Measurements from ENCODE around the gene CABP4.
"Not testable (repeated sequence)": the region's sequence is repeated elsewhere in the genome, so short reads cannot be mapped to it uniquely, and the experiment has no call there.

Gene CABP4

GRCh38 chr11:67419325-67420049, 35.7 kb upstream of the CABP4 start:
- no peak for DNase-seq

- no peak for DNase-seq
Measured at GRCh38 chr11:67420147-67420645, 35.0 kb upstream of the CABP4 start.

- peak; percentile 37 for DNase-seq
Measured at GRCh38 chr11:67420646-67421429, 34.3 kb upstream of the CABP4 start.

- no peak for DNase-seq
Measured at GRCh38 chr11:67421430-67422031, 33.6 kb upstream of the CABP4 start.

- DNase-seq, result no peak
Measured at GRCh38 chr11:67422891-67423290, 32.3 kb upstream of the CABP4 start.

DNA sequence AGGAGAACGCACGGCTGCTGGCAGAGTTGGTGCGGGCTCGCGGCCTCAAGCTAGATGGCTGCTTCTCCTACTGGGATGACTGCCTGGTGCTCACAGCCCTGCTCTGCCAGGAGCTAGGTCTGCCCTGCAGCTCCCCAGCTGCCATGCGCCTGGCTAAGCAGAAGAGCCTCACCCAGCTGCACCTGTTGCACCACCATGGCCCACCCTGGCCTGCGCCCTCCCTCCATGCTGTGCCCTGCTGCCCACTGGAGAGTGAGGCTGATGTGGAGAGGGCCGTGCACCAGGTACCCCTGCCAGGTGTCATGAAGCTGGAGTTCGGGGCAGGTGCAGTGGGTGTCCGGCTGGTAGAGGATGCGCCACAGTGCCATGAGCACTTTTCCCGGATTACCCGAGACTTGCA, 31.7 kb upstream of the CABP4 start:
- DNase-seq, result no peak

DNA sequence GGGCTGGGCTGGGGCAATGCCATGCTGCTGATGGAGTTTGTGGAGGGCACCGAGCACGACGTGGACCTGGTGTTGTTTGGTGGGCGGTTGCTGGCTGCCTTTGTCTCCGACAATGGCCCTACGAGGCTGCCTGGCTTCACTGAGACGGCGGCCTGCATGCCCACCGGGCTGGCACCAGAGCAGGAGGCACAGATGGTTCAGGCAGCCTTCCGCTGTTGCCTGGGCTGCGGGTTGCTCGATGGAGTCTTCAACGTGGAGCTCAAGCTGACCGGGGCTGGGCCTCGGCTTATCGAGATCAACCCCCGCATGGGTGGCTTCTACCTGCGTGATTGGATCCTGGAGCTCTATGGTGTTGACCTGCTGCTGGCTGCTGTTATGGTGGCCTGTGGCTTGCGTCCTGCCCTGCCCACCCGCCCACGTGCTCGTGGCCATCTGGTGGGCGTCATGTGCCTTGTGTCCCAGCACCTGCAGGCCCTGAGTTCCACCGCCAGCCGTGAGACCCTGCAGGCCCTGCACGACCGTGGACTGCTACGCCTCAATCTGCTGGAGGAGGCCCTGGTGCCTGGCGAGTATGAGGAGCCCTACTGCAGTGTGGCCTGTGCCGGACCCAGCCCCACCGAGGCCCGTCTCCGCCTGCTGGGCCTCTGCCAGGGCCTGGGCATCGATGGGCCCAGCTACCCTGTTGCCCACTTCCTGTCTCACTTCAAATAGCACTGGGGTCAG, 31.1 kb upstream of the CABP4 start:
- DNase-seq, result no peak

GRCh38 chr11:67427364-67427859, 27.7 kb upstream of the CABP4 start:
- not testable (repeated sequence) for DNase-seq

- peak; percentile 26 for DNase-seq
Measured at GRCh38 chr11:67428052-67429001, 26.8 kb upstream of the CABP4 start, which contains the start of gene RPS6KB2. RPS6KB2 (plus strand) TSS chr11:67428494; CDS start chr11:67428546, 52 bp downstream.

- no peak for DNase-seq
Measured at GRCh38 chr11:67429038-67429668, 26.0 kb upstream of the CABP4 start.

DNA sequence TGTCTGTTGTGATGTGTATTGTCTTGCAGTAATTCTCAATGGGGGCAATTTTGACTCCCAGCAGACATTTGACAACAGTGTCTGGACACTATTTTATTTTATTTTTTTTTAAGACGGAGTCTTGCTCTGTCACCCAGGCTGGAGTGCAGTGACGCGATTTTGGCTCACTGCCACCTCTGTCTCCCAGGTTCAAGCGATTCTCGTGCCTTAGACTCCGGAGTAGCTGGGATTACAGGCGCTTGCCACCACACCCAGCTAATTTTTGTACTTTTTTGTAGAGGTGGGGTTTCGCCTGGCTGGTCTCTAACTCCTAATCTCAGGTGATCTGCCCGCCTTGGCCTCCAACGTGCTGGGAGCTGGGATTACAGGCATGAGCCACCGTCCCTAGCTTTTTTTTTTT, 25.4 kb upstream of the CABP4 start:
- DNase-seq, result no peak

GRCh38 chr11:67431346-67432249, 23.6 kb upstream of the CABP4 start:
- no peak for DNase-seq

- DNase-seq, result no peak
Measured at GRCh38 chr11:67432655-67433349, 22.4 kb upstream of the CABP4 start.

DNA sequence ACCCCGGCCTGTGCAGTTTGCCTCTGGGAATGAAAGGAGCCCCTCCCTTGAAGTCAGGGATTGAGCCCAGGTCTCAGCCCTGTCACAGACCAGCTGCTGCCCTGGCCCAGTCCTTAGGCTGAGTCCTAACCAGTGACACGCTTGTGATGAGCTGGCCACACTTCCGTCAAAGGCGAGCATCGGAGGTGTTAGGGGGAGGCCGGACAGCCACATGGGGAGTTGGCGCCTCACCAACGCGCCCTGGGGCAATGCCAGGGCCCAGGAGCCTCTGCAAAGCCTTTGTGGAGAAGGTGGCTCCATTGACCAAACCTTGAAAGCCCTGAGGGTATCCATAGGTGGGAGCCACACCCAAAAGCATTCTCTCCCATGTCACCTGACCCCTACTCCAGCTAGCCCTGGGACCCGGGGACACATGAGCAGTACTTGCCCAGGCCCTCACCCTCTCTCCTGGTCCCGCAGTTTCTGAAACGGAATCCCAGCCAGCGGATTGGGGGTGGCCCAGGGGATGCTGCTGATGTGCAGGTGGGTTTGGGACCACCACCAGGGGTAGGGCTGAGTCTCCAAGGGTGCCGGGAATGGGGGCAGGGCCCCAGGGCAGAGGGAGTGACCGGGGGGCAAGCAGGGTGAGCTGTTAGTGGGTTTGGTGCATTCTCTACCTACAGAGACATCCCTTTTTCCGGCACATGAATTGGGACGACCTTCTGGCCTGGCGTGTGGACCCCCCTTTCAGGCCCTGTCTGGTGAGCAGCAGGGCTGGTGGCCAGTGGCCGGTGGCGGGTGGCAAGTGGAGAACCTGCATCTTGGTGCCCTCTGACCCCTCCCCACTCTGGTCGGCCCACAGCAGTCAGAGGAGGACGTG, 21.4 kb upstream of the CABP4 start:
- no peak for DNase-seq

DNA sequence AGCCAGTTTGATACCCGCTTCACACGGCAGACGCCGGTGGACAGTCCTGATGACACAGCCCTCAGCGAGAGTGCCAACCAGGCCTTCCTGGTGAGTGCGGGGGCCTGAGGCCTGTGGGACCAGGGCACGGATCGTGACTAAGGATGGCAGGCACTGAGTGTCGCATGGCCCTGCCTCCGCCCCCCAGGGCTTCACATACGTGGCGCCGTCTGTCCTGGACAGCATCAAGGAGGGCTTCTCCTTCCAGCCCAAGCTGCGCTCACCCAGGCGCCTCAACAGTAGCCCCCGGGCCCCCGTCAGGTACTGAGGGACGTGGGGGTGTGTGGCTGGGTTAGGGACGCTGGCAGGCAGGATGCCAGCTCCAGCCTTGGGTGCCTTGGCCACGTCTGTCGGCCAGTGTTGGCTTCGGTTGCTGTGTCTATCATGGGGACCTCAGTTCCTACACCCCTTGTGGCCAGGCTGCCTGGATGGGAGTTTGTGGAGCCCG, 20.7 kb upstream of the CABP4 start:
- DNase-seq, result no peak

- no peak for DNase-seq
Measured at GRCh38 chr11:67435031-67435726, 20.0 kb upstream of the CABP4 start.

DNA sequence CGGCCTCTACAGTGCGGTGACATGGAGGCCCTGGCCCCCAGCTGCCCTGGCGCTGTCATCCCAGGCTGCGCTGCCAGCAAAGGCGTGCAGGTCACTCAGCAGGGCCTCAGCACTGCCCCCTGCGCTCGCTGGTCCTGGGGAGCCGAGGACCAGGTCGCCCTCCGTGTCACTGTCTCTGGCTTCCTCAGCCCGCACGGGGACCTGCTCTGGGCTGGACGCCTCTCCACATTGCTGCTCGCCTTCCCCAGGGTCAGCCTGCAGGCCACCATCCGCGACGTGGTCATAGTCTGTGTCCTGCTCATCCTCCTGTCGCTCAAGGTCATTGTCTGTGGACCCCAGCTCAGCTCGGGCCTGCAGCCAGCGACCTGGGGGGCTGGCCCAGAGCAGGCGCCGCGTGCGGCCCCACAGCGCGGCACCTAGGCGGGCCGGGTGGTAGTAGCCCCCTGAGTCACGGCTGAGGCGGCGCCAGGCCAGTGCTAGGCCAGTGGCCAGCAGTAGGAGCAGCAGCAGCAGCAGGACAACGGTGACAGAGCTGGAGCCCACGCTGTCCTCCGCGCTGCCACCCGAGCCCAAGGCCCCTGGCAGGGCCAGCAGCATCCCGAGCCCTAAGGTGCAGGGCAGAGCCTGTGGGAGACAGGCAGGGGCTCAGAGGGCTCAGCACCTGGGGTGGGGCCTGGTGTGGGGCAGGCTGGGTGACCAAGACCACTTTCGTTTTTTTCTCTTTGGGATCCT, 19.3 kb upstream of the CABP4 start:
- DNase-seq, result no peak

Data from SIG-M5 (cell line).